Measurements from ENCODE around the gene CATSPERD. TPM values are rescaled to one million over a fixed set of nuclear protein-coding genes. Genes with fewer than 3 reads are reported as not detected.

CATSPERD gene
- total and polyA plus RNA-seq, 8 donors, result not detected

DNA sequence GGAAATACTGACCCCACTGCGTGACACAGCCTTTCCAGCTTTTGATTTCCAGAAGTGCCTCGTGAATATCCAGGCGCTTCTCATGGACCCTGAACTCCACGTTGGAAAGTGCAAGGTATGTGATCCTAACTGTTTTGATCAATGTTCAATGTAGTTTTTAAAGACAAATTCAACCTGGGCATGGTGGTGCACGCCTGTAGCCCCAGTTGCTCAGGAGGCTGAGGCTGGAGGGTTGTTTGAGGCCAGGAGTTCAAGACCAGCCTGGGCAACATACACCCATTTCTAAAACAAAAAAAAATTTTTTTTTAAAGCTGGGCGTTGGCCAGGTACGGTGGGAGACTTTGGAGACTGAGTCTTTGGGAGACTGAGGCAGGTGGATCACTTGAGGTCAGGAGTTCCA lies 31.3 kb downstream of the CATSPERD start:
- TF ChIP-seq EP300 (IDR thresholded peaks at IDR 0.05) (no peak), CTCF (IDR thresholded peaks at IDR 0.05) (no peak), POLR2AphosphoS5 (IDR thresholded peaks at IDR 0.05) (no peak), POLR2A (IDR thresholded peaks at IDR 0.05) (no peak)

DNA sequence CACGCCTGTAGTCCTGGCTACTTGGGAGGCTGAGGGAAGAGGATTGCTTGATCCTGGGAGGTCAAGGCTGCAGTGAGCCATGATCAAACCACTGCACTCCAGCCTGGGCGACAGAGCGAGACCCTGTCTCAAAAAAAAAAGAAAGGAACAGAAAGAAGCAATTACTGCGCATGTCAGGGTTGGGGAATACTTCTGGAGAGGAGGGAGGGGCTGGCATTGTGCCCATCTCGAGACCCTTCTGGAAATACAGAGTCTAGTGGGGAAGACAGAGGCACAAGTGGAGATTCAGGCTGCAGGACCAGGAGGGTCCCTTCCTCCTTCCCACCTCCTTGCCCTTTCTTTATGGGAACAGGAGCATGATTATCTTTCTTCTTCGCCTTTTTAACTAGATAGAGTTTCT lies 33.3 kb downstream of the CATSPERD start:
- 67 to 78% (median 73%) methylated on average over 6 of the region's 6 CpGs for WGBS, 5 donors
- Histone ChIP-seq H3K4me1 (no peaks in the 10 kb centered on the region), H3K36me3 (no peaks in the 10 kb centered on the region), H3K27me3 (peaks cover 0 to 33% (median 0%) of the 10 kb centered on the region in 3 donors), H3K4me3 (no peak overlapping the region), H3K27ac (no peak overlapping the region), H3K9me3 (no peaks in the 10 kb centered on the region)
- intact Hi-C loops (cut with DNase I; ENCODE audit: low total_unique reads), result no loop called here
- no peak for TF ChIP-seq CTCF (IDR thresholded peaks at IDR 0.05)
- no peak for TF ChIP-seq POLR2A (IDR thresholded peaks at IDR 0.05)
- no peak for TF ChIP-seq EP300 (IDR thresholded peaks at IDR 0.05)
- no peak for DNase-seq

More for the DNA sequence above, 31.3 kb downstream of the CATSPERD start:
- DNase-seq, result no peak
- intact Hi-C loops (cut with DNase I; ENCODE audit: low total_unique reads), result no loop called here
- no peaks in the 10 kb centered on the region for H3K9me3 ChIP-seq
- WGBS, 5 donors, result 75 to 88% (median 75%) methylated on average over 7 of the region's 7 CpGs
- no peak overlapping the region for H3K27ac ChIP-seq
- H3K4me1 ChIP-seq, result no peaks in the 10 kb centered on the region
- no peaks in the 10 kb centered on the region for H3K36me3 ChIP-seq
- no peak overlapping the region for H3K4me3 ChIP-seq
- peaks cover 0 to 38% (median 0%) of the 10 kb centered on the region in 3 donors for H3K27me3 ChIP-seq

DNA sequence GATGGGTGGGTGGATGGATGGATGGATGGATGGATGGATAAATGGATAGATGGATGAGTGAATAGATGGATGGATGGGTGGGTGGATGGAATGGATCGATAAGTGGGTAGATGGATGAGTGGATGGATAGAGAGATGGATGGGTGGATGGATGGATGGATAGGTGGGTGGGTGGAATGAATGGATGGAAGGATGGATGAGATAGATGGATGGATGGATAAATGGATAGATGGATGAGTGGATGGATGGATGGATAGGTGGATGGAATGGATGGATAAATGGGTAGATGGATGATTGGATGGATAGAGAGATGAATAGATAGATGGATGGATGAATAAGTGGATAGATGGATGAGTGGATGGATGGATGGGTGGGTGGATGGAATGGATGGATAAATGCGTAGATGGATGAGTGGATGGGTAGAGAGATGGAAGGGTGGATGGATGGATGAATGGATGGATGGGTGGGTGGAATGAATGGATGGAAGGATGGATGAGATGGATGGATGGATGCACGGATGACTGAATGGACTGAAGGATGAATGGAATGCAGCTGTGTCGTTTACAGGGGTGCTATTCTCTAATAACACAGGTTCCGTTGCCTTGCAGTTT lies 42.3 kb downstream of the CATSPERD start:
- WGBS, 5 donors, result 88 to 92% (median 91%) methylated on average over 5 of the region's 5 CpGs
- Histone ChIP-seq H3K4me3 (no peak overlapping the region), H3K27ac (no peak overlapping the region), H3K36me3 (no peaks in the 10 kb centered on the region), H3K27me3 (peaks cover 0 to 16% (median 0%) of the 10 kb centered on the region in 3 donors), H3K9me3 (no peaks in the 10 kb centered on the region), H3K4me1 (no peaks in the 10 kb centered on the region)
- intact Hi-C loops (cut with DNase I; ENCODE audit: low total_unique reads), result no loop called here
- DNase-seq, result no peak
- TF ChIP-seq EP300 (IDR thresholded peaks at IDR 0.05) (no peak), POLR2A (IDR thresholded peaks at IDR 0.05) (no peak), POLR2AphosphoS5 (IDR thresholded peaks at IDR 0.05) (no peak), CTCF (IDR thresholded peaks at IDR 0.05) (no peak)

GRCh38 chr19:5765220-5765619 lies 44.8 kb downstream of the CATSPERD start:
- Histone ChIP-seq H3K27ac (no peak overlapping the region), H3K36me3 (no peaks in the 10 kb centered on the region), H3K4me1 (no peaks in the 10 kb centered on the region), H3K27me3 (no peaks in the 10 kb centered on the region), H3K9me3 (no peaks in the 10 kb centered on the region), H3K4me3 (no peak overlapping the region)
- intact Hi-C loops (cut with DNase I; ENCODE audit: low total_unique reads), result no loop called here
- no peak for TF ChIP-seq CTCF (IDR thresholded peaks at IDR 0.05)
- TF ChIP-seq POLR2A (IDR thresholded peaks at IDR 0.05), result no peak
- no peak for TF ChIP-seq EP300 (IDR thresholded peaks at IDR 0.05)
- TF ChIP-seq POLR2AphosphoS5 (IDR thresholded peaks at IDR 0.05), result no peak
- 90 to 93% (median 92%) methylated on average over 3 of the region's 3 CpGs for WGBS, 5 donors
- no peak for DNase-seq
